Inferior parietal cortex (tissue), 1 donor: ENCODE results near the gene SMIM35.
"Not testable (repeated sequence)": the region's sequence is repeated elsewhere in the genome, so short reads cannot be mapped to it uniquely, and the experiment has no call there.

Experiments
- DNase-seq: peaks from one replicate; pipeline ENCODE4 v3.0.0-alpha.2; 2016; ENCODE audit errors: extremely low spot score

Gene SMIM35

GRCh38 chr11:118081241-118081958 lies 5.4 kb downstream of the SMIM35 start:
- no peak for DNase-seq

- no peak for DNase-seq
These were observed 6.5 kb downstream of the SMIM35 start for GRCh38 chr11:118080296-118080695.

GRCh38 chr11:118079491-118079890 lies 7.3 kb downstream of the SMIM35 start:
- no peak for DNase-seq

- DNase-seq: no peak
These were observed 7.8 kb downstream of the SMIM35 start for GRCh38 chr11:118078911-118079411.

- DNase-seq: no peak
These were observed 9.9 kb downstream of the SMIM35 start, which contains the start of gene TMPRSS4 for GRCh38 chr11:118076754-118077281. Gene TMPRSS4 (plus strand): TSS chr11:118077078. CDS start chr11:118077303, 225 bp downstream.

- no peak for DNase-seq
These were observed 12.0 kb downstream of the SMIM35 start for GRCh38 chr11:118074785-118075184.

- no peak for DNase-seq
These were observed 12.6 kb downstream of the SMIM35 start for GRCh38 chr11:118074091-118074685.

GRCh38 chr11:118073554-118073953 lies 13.2 kb downstream of the SMIM35 start:
- DNase-seq: no peak

- DNase-seq: no peak
These were observed 15.2 kb downstream of the SMIM35 start for GRCh38 chr11:118071416-118072030.

- no peak for DNase-seq
These were observed 17.7 kb downstream of the SMIM35 start for GRCh38 chr11:118068945-118069612.

GRCh38 chr11:118068206-118068944 lies 18.4 kb downstream of the SMIM35 start:
- DNase-seq: no peak

- DNase-seq: no peak
These were observed 19.8 kb downstream of the SMIM35 start for GRCh38 chr11:118067006-118067405.

GRCh38 chr11:118065384-118065783 lies 21.4 kb downstream of the SMIM35 start:
- DNase-seq: no peak

GRCh38 chr11:118064956-118065355 lies 21.8 kb downstream of the SMIM35 start:
- DNase-seq: no peak

- not testable (repeated sequence) for DNase-seq
These were observed 24.1 kb downstream of the SMIM35 start for GRCh38 chr11:118062631-118063030.

- DNase-seq: not testable (repeated sequence)
These were observed 24.6 kb downstream of the SMIM35 start for GRCh38 chr11:118062181-118062580.

GRCh38 chr11:118061586-118062125 lies 25.1 kb downstream of the SMIM35 start:
- no peak for DNase-seq

GRCh38 chr11:118060869-118061268 lies 25.9 kb downstream of the SMIM35 start:
- DNase-seq: no peak

GRCh38 chr11:118060081-118060661 lies 26.6 kb downstream of the SMIM35 start:
- no peak for DNase-seq

GRCh38 chr11:118059246-118059940 lies 27.4 kb downstream of the SMIM35 start:
- no peak for DNase-seq
